ENCODE results near the gene COX5A. TPM values are rescaled to one million over a fixed set of nuclear protein-coding genes. Genes with fewer than 3 reads are reported as not detected.

Gene COX5A
- total RNA-seq, 1 donor from 2014 or later: 138 TPM

DNA sequence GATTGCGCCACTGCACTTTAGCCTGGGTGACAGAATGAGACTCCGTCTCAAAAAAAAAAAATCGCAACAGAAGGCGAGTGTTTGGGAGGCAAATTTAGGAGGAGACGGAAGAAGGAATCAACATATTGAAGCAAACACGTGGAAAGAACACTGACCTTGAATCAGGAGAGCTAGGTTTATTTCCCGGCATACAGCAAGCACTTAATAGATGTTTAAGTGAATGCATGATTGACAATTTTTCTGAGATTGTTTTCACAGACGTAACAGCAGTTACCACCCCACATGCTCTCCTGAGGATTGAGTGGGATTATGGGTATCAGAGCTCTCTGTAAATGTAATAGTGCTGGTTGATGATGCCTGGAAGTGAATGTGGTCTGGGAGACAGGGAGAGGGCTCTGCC, 24.3 kb upstream of the COX5A start:
- no peaks in the 10 kb centered on the region for H3K36me3 ChIP-seq
- intact Hi-C loops (cut with DNase I): no loop called here
- H3K9me3 ChIP-seq: no peaks in the 10 kb centered on the region
- no peaks in the 10 kb centered on the region for H3K27me3 ChIP-seq
- DNase-seq (no peak), ATAC-seq (no peak)
- no peak overlapping the region for H3K4me3 ChIP-seq
- TF ChIP-seq CTCF (IDR thresholded peaks at IDR 0.05): no peak
- H3K4me1 ChIP-seq: peaks cover 27% of the 10 kb centered on the region
- no peak overlapping the region for H3K27ac ChIP-seq

- H3K4me1 ChIP-seq: peaks cover 29% of the 10 kb centered on the region
- ATAC-seq: no peak
These were observed 23.7 kb upstream of the COX5A start for GRCh38 chr15:74961616-74962015.

GRCh38 chr15:74960995-74961588, 23.2 kb upstream of the COX5A start:
- H3K27me3 ChIP-seq: no peaks in the 10 kb centered on the region
- H3K36me3 ChIP-seq: no peaks in the 10 kb centered on the region
- intact Hi-C loops (cut with DNase I): no loop called here
- H3K4me3 ChIP-seq: no peak overlapping the region
- no peak for TF ChIP-seq CTCF (IDR thresholded peaks at IDR 0.05)
- no peaks in the 10 kb centered on the region for H3K9me3 ChIP-seq
- DNase-seq (no peak), ATAC-seq (no peak)
- H3K4me1 ChIP-seq: peaks cover 29% of the 10 kb centered on the region
- peak overlapping the region; percentile 30 for H3K27ac ChIP-seq

More at GRCh38 chr15:74961616-74962015, 23.7 kb upstream of the COX5A start:
- intact Hi-C loops (cut with DNase I): no loop called here
- Histone ChIP-seq H3K36me3 (no peaks in the 10 kb centered on the region), H3K4me3 (no peak overlapping the region), H3K9me3 (no peaks in the 10 kb centered on the region), H3K27ac (peak overlapping the region; percentile 30), H3K27me3 (no peaks in the 10 kb centered on the region)
- DNase-seq: no peak
- TF ChIP-seq CTCF (IDR thresholded peaks at IDR 0.05): no peak

DNA sequence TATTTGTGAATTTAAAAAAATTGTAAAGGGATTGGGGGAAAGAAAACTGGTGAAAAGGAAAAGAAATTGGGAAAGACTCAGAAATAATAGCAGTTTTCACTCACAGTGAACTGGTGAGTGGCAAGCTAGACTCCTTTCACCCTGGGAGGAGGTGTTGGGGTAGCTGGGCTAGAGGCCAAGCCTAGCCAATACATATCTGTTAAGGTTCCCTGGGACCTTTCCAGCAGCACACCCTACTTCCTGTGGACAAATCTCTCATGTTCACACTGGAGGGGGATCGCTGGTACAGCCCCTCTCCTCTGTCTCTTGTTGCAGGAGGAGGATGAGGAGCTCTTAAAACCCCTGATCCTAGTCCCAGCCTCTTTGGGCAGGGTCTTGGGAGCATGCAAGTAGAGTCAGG, 22.4 kb upstream of the COX5A start:
- no peaks in the 10 kb centered on the region for H3K9me3 ChIP-seq
- H3K27me3 ChIP-seq: no peaks in the 10 kb centered on the region
- H3K4me1 ChIP-seq: peaks cover 37% of the 10 kb centered on the region
- no peak for DNase-seq
- no peak for ATAC-seq
- no peaks in the 10 kb centered on the region for H3K36me3 ChIP-seq
- H3K27ac ChIP-seq: no peak overlapping the region
- H3K4me3 ChIP-seq: no peak overlapping the region
- intact Hi-C loops (cut with DNase I): no loop called here
- no peak for TF ChIP-seq CTCF (IDR thresholded peaks at IDR 0.05)

- peaks cover 42% of the 10 kb centered on the region for H3K4me1 ChIP-seq
- no peaks in the 10 kb centered on the region for H3K9me3 ChIP-seq
- ATAC-seq (no peak), DNase-seq (no peak)
- no peak for TF ChIP-seq CTCF (IDR thresholded peaks at IDR 0.05)
- no peak overlapping the region for H3K4me3 ChIP-seq
- no peaks in the 10 kb centered on the region for H3K27me3 ChIP-seq
- H3K36me3 ChIP-seq: no peaks in the 10 kb centered on the region
- intact Hi-C loops (cut with DNase I): no loop called here
- no peak overlapping the region for H3K27ac ChIP-seq
These were observed 21.7 kb upstream of the COX5A start for GRCh38 chr15:74959586-74959939.
